ENCODE measurements around the gene GEMIN2.
"Not testable (repeated sequence)": the region's sequence is repeated elsewhere in the genome, so short reads cannot be mapped to it uniquely, and the experiment has no call there.

Gene GEMIN2

DNA sequence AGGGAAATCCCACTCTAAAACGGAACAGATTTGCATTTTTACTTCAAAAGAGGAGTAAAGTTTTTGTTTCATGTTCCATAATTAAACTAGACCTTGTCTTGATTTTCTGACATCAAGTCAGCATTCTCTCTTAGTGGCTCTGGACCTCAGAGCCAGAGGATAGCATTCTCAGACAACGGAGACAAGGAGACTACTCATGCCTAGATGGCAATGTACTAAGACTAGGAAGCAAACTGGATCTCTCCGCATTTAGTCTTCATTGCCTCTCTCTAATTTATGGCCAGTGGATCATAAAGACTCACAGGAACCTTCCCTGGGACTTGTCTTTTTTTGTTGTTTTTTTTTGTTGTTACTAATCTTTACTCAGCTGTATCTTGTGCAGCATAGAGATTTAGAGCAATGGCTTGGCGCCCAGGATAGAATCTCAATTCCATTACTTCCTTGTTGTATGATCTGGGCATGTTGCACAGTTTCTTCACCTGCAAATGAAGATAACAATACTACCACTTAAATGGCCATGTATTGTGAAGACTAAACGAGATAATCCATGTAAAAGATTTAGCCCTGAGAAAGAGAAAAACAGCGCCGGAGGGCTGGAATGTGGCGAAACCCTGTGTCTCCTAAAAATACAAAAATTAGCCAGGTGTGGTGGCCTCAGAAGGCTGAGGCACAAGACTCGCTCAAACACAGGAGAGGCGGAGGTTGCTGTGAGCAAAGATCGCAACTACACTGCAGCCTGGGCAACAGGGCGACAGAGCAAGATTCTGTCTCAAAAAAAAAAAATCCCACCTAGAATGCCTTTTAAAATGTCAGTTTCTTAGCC lies 4.0 kb upstream of the GEMIN2 start:
- no peak for DNase-seq (ENCODE audit: low read depth in 2 of 2)

DNA sequence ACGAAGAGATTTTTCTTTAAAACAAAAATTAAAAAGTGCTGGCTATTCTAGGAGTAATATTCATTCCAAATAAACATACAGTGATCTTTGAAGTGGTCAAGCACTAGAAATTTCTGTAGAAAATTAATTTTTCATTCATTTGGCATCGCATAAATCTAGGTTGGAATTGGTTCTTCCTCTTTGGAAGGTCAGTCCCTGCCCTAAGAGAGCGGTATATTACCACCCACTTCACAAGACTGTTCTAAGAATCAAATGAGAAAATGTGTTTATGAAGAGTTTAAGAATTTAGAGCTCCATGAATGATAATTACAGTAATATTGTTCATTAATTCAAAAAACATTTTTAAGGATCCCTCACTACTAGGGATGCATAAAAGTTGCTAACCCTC lies 444 bp upstream of the GEMIN2 start:
- no peak for DNase-seq (ENCODE audit: low read depth in 2 of 2)

DNA sequence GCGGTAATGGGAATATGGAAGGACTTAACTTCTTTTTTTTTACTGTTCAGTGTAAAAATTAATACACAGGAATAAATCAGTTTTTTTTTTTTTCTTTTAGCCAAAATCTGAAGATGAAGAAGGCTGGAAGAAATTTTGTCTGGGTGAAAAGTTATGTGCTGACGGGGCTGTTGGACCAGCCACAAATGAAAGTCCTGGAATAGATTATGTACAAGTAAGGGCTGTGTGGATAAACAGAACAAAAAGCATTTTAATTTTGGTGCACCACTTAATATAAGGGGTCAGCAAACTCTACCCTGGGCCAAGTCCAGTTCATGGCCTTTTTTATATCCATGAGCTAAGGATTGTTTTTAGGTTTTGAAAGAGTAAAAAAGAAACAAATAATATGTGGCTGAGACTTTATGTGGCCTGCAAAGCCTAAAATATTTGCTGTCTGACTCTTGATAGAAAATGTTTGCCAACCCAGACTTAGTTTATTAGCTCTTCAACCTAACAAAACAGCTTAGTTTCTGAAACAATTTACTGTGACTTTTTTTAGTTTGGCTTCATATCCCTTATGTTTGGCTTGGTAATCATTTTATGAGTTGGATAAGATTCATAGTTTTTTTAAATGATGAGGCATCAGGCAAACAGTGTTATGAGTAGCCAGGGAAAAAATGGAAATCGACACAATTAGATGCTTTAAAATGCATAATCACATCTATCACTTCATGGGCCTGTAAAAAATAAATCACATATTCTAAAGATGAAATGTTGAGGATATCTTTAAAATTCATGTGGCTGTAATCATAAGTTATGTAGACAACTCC lies 8.4 kb downstream of the GEMIN2 start:
- DNase-seq (ENCODE audit: low read depth in 2 of 2), result no peak

DNA sequence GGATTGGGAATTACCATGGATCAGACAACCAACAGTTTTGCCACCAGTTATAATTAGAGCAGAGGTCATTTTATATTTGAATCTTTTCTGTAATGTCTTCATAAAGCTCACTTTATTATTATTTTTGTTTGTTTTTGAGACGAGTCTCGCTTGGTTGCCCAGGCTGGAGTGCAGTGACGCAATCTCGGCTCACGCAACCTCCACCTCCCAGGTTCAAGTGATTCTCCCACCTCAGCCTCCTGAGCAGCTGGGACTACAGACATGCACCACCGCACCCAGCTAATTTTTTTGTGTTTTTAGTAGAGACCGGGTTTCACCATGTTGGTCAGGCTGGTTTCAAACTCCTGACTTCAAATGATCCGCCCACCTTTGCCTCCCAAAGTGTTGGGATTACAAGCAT lies 23.7 kb downstream of the GEMIN2 start:
- DNase-seq (ENCODE audit: low read depth in 2 of 2), result not testable (repeated sequence)

DNA sequence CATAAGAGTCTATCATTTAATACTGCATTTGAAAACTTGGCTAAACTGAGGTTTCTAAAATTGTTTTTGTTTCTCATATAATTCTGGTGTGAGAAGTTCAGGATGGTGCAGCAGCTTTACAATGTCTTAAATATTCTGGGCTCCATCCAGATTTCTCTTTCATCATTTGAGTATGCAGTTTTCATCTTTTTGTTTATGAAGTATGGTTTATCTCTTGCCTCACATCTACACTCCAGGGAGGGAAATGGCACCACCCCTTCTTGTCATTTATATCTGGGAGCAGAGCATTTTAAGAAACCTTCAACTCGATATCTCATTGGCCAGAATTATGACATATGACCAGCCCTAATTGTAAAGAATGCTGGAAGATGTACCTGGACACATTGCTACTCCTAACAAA lies 24.3 kb downstream of the GEMIN2 start:
- no peak for DNase-seq (ENCODE audit: low read depth in 2 of 2)

DNA sequence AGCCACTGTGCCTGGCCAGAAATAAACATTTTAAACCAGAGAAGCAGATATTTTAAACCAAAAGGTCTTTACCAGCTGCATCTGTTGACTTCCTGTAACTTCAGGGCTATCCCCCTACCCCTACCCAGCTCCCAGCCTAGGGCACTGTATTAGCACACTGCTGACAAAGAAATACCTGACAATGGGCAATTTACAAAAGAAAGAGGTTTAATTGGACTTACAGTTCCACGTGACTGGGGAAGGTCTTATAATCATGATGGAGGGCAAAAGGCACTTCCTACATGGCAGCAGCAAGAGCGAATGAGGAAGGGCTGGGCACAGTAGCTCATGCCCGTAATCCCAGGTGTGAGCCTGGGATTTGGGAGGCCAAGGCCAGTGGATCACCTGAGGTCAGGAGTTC lies 26.0 kb downstream of the GEMIN2 start:
- DNase-seq (ENCODE audit: low read depth in 2 of 2), result no peak

DNA sequence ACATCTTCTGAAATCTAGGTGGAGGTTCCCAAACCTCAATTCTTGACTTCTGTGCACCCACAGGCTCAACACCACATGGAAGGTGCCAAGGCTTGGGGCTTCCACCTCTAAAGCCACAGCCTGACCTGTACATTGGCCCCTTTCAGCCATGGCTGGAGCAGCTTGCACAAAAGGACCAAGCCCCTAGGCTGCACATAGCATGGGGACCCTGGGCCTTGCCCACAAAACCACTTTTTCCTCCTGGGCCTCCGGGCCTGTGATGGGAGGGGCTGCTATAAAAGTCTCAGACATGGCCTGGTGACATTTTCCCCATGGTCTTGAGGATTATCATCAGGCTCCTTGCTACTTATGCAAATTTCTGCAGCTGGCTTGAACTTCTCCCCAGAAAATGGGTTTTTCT lies 27.5 kb downstream of the GEMIN2 start:
- not testable (repeated sequence) for DNase-seq (ENCODE audit: low read depth in 2 of 2)

DNA sequence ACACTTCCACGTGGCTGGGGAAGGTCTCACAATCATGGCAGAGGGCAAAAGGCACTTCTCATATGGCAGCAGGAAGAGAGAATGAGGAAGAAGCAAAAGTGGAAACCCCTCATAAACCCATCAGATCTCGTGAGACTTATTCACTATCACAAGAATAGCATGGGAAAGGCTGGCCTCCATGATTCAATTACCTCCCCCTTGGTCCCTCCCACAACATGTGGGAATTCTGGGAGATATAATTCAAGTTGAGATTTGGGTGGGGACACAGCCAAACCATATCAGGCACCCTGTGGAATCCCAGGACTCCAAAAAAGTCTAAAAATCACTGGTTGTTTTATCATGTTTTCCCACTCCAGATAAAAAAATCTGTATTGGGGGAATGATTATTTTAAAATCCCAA lies 29.1 kb downstream of the GEMIN2 start:
- not testable (repeated sequence) for DNase-seq (ENCODE audit: low read depth in 2 of 2)

DNA sequence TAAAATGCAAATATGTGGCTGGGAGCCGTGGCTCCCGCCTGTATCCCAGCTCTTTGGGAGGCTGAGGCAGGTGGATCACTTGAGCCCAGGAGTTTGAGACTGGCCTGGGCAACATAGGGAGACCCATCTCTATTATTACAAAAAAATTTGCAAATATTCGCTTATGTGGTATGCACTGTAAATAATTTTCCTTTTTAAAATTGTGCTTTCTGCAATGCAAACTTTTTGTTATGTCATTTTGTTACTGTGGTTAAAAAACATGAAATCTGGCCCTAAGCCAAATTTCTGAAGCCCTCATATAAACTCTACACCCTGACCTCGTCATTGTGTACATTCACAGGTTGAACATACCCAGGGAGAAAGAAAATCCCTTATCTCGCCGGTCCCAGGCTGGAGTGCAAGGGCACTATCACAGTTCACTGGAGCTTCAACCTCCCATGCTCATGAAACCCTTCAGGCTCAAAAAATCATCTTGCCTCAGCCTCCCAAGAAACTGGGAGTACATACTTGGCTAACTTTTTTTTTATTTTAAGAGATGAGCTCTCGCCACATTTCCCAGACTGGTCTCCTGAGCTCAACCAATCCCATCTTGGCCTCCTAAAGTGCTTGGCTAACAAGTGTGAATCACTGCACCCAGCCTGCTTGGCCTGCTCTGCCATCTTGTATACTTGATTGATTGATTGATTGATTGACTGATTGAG lies 31.3 kb downstream of the GEMIN2 start:
- no peak for DNase-seq (ENCODE audit: low read depth in 2 of 2)

DNA sequence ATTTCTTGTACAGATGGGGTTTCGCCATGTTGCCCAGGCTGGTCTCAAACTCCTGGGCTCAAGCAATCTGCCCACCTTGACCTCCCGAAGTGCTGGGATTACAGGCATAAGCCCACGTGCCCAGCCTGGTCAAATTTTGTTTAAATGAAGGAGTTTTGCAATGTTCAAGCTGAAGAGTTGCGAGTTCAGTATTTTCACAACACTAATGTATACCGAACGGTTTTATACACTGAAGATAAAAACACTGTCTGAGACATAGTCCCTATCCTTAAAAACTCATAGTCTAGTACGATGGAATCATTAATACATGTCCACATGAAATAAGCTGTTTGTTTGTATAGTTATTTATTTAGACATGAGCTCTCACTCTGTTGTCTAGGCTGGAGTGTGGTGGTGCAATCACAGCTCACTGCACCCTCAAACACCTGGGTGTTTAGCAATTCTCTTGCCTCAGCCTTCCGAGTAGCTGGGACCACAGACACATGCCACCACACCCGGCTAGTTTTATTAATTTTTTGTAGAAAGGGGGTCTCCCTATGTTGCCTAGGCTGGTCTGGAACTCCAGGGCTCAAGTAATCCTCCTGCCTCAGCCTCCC lies 40.6 kb downstream of the GEMIN2 start:
- DNase-seq (ENCODE audit: low read depth in 2 of 2), result no peak

DNA sequence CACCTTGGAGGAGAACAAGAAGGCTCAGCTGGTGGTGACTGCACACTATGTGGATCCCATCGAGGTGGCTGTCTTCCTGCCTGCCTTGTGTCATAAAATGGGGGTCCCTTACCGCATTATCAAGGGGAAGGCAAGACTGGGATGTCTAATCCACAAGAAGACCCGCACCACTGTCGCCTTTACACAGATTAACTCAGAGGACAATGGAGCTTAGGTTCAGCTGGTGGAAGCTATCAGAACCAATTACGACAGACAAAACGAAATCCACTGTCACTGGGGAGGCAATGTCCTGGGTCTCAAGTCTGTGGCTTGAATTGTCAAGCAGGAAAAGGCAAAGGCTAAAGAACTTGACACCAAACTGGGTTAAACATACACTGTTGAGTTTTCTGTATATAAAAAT lies 43.4 kb downstream of the GEMIN2 start:
- no peak for DNase-seq (ENCODE audit: low read depth in 2 of 2)

DNA sequence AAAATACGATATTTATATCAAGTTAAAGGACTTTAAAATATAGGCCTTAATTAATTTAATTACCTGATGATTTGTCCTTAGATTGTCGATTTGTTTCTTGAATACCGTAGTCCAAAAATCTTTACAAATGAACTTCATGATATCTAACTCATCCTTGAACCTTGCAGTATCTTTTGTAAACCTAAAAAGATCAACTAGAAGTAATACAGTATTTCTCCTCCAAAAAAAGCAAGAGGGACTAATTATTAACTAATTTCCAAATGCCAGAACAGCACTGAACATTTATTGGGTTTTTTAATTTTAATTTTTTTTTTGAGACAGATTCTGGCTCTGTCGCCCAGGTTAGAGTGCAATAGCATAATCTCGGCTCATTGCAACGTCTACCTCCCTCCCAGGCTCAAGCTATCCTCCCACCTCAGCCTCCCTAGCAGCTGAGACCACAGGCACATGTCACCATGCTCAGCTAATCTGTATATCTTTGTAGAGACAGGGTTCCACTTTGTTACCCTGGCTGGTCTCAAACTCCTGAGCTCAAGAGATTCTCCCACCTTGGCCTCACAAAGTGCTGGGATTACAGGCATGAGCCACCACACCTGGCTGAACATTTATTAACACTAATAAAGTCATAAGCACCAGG lies 44.2 kb downstream of the GEMIN2 start:
- DNase-seq (ENCODE audit: low read depth in 2 of 2), result no peak

DNA sequence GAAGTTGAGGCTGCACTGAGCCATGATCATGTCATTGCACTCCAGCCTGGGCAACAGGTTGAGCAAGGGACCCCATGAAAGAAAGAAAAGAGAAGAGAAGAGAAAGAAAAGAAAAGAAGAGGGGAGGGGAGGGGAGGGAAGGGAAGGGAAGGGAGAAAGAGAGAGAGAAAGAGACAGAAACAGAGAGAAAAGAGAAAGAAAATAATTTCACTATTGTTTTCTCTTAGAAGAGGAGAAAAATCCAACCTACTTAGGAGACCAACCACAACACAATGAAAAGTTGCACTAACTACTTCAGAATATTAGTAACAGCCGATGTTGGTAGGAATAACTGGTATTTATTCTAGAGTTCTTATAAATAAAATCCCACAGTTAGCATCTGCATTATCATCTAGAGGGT lies 46.4 kb downstream of the GEMIN2 start:
- DNase-seq (ENCODE audit: low read depth in 2 of 2), result no peak

DNA sequence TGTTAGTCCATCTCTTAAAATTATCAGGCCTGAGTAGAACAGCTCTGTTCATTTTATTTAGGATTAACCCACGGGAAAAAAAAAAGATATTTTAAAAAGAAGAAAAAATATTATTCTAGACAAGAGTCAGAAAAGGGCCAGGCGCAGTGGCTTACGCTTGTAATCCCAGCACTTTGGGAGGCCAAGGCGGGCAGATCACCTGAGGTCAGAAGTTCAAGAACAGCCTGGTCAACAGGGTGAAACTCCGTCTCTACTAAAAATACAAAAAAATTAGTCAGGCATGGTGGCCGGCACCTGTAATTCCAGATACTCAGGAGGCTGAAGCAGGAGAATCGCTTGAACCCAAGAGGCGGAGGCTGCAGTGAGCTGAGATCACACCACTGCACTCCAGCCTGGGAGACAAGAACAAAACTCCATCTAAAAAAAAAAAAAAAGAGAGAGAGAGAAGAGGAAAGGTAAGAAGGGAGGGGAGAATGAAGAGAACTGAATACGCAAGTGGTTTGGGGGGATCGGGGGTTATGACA lies 53.7 kb downstream of the GEMIN2 start:
- DNase-seq (ENCODE audit: low read depth in 2 of 2), result not testable (repeated sequence)

DNA sequence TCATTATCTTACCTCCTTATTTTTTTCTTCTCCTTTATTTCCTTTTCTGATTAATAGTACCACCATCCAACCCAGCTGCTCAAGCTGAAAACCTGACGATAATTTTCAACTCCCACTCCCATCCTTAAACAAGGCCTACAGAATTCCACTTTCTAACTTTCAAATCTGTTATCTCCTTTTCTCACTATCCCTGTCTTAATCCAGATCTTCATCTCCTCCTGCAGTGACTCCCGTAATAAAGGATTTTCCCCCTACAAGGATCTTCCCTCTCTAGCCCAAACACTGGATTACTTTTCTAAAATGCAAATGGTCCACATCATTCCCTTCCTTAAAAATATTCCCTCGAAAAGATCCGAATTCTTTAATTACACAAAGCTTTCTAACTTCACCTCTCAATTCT lies 54.5 kb downstream of the GEMIN2 start:
- no peak for DNase-seq (ENCODE audit: low read depth in 2 of 2)

DNA sequence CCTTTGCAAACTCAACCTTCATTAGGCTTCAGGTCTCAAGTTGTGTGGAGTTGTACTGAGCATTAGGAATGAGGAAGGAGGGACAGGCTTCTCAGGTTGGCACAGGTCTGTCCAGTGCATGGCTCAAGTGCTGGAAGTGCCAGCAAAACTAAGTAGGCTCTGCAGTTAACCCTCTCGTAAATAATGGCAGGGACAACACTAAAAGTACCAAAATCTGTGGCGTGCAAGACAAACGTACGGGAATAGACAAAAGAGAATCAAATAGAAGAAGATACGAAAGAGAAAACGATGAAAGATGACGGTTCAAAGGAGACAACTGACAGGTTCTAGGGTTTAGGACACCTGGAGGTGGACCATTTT lies 55.4 kb downstream of the GEMIN2 start:
- no peak for DNase-seq (ENCODE audit: low read depth in 2 of 2)

DNA sequence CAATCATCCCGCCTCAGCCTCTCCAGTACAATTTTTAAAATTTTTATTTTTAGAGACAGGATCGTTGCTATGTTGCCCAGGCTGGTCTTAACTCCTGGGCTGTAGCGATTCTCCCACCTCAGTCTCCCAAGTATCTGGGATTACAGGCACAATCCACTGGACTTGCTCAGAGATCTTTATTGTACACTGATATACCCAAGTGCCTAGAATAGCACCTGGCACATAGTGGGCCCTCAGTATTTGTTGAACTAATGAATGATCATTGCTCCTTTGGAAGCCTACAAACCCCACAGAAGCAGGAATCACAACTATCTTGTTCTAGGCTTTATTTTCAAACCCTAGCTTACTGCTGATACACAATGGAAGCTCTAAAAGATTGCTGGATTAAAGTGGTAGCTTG lies 59.1 kb downstream of the GEMIN2 start:
- DNase-seq (ENCODE audit: low read depth in 2 of 2), result no peak

DNA sequence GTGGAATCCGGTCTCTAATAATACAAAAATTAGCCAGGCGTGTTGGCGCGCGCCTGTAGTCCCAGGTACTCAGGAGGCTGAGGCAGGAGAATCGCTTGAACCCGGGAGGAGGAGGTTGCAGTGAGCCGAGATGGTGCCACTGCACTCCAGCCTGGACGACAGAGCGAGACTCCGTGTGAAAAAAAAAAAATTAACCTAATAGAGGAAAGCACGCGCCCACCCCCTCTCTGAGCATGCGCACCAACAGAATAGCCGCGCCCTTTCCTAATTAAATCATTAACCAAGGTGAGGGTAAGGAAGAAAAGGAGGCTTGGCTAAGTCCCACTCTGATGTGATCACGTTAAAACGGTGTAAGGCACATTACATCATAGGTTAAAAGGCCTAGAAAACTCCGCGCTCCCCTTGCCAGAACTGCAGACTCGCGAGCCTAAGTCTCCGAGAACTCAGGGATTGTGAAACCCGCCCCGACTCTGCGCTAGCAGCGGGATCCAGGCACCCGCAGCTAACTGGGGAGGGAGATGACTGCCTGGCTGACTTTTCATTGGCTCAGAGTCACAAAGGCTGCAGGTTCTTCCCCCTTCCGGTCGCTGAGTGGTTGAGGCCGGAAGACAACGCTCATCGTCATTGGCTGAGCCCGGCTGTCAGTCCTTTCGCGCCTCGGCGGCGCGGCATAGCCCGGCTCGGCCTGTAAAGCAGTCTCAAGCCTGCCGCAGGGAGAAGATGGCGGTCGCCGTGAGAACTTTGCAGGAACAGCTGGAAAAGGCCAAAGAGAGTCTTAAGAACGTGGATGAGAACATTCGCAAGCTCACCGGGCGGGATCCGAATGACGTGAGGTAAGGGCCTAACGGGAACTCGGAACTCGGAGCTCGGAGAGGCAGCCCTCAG lies 60.7 kb downstream of the GEMIN2 start, which contains the start of gene PNN:
PNN (plus strand) TSS at position 695 of the 885 bp plus-strand sequence; CDS start at position 721, 26 bp downstream.
- peak; percentile 90 to 91 for DNase-seq (ENCODE audit: low read depth in 2 of 2)

DNA sequence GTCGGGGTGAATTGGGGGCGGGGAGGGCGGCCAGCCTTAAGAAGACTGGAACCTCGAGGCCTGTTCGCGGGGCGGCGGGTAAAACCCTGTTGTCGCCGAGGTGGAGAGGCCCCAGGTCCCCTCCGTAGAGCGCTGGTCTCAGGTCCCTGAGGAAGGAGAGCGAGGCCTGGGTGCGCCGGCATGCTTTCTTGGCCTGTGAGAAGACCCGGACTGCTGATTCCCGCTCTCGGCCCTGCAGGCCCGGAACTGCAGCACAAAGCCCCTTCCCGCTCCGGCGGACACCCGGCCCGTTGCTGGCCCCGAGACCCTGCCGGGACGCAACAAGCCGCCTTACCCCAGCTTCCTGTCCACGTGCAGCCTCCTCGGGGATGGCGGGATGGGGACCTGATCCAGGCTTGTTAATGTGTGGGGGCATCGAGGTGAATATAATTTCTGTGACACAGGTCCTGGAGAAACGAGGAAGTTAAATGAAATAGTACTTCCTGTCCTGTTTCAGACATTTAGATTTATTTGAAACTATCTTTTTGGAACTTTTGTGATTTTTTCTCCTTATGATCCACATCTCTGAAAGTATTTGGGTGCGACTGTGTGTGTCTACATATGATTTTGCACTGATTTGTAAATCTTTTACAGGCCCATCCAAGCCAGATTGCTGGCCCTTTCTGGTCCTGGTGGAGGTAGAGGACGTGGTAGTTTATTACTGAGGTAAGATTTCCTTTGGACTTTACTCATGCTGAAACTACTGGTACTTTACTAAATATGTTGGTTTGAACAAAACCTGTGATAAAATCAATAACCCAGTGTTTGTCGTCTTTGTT lies 61.5 kb downstream of the GEMIN2 start:
- DNase-seq (ENCODE audit: low read depth in 2 of 2), result no peak
